HCEC 1CT (cell line): ENCODE measurements around the gene ST8SIA4.
A peak's percentile ranks its signal among the peaks of the same experiment; 100 is the strongest.
"Not testable (repeated sequence)": the region's sequence is repeated elsewhere in the genome, so short reads cannot be mapped to it uniquely, and the experiment has no call there.

ENCODE experiments used
- DNase-seq: peaks from one replicate; pipeline ENCODE4 v3.0.0-alpha.2; 2017

ST8SIA4 gene

DNA sequence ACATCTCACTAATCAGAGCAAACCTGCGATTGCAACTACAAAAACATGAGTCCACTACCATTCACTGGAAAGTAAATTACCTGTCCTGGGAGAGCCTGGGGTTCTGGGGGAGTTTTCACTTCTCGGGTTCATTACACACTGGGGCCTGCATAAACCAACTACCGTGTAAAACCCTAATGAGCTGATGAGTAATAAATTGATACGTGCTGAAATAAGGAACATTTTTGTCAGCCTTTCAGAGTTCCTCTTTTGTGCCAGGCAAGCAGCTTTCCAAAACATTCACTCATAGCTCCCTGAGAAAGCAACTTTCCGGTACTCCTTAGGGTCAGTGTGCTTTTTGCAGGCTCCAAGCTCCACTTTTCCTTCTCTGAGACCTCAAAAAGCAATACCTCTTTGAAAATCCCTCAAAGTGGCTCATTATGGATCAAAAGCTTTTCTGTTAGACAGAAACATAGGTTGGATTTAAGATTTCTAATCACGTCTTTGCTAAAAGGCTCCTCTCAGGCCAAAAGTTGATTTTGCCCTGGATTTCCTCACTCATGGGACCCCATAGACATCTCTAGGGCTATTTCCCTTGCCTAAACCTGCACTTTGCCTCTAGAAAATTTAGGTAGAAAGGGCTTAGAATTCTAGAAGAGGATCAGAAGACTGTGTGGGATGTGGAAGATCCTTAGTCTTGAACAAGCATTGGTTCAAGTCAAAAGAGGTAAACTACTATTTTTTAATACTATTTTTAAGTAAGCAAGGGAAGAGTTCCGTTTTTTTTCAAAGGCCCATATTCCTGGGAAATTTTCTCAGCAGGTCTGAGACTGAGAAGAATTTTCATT is 74.8 kb downstream of the ST8SIA4 start:
- no peak for DNase-seq

DNA sequence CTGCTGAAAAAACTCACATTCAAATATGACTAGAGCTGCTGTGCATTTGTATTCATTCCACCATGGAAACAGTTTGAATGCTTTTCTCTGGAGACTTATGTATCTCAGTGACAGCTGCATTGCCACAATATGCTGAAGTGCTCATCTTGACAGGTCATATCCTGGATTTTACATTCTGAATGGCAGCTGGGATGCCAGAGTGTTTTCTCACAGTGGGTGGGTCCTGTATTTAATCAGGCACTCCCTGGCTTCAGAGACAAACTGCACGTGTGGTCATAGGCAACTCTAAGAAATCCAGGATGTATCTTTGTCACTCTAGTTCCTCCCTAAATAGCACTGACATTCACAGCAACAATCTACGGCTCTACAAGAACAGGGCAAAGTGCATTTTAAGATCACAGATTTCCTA is 75.6 kb downstream of the ST8SIA4 start:
- peak; percentile 34 for DNase-seq

DNA sequence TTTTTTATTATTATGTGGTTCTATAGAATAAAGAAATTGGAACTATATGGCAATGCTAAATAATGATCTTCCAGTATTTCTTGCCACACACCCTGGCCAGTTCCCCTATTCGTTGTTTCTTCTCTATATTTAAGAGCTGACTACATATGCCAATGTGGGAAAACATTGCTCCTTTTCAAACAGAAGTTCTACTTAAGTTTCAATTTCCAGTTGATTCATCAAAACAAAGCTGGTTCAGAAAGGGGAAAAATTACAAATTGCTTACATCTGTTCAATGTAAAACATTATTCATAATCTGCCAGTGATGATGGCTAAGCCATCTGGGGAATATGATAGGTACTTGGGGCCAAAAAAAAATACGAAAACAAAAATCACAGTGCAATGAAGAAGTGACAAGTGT is 76.9 kb downstream of the ST8SIA4 start:
- no peak for DNase-seq

DNA sequence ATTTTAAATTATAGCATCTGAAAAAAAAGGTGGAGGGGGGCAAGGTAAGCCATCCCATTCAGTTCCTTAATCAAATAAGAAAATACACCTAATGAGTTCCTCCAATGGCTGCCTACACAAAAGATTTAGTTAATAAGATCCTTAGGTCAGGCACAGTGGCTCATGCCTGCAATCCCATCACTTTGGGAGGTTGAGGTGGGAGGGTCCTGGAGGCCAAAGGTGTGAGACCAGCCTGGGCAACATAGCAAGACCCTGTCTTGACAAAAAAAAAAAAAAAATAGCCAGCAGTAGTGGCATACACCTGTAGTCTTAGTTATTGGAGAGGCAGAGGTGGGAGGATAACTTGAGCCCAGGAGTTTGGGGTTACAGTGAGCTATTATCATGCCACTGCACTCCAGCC is 78.4 kb downstream of the ST8SIA4 start:
- DNase-seq: no peak

DNA sequence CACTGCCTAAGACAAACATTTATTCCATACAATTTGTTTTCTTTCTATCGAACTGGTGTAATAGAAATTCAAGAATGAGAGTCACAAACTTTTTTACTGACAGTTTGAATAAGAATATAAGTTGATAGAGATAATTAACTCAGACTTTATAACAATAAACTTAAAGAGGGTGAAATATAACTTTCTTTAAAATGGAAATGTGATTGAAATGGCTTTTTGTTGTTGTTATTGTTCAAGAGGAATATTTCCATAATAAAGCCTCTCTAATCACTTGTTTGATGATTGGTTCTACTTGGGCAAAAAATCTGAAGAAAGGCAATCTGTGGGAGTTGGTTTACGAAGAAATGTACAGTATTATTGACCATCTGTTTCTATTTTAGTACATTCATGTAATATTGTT is 79.3 kb downstream of the ST8SIA4 start:
- no peak for DNase-seq

DNA sequence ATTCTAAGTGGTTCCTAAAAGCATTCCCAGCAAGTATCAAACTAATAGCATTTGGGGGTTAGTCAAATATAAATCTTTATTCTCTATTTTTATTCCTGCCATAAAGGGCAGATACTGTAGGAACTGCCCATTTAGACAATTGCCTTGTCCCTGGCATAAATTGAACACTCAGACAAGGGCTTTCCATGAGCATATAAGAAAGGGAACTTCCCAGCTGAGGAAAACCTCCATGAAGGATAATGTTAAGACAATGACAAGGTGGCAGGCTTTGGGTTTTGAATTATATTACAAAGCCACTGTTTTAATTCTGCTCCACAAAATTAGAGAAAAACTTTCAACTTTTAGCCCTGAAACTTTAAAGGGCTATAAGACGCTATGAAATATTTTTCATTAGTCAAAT is 81.3 kb downstream of the ST8SIA4 start:
- DNase-seq: no peak

DNA sequence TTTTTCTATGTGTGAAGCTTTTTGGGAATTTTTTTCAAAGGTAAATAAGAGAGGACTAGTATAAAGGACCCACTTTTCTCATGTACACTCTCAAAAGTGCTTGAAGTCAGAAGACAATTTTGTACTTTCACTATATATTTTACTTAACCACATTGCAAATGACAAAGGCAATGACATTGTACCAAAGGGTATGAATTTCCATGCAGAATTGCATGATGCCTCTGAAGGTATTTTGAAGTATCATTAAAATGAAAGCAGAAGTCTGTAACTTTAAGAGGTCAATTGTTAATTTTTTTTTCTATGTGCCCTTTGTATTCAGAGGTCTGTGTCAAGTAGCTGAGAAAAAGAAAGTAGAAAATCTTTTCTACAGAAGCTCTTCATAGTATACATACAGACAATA is 84.7 kb downstream of the ST8SIA4 start:
- DNase-seq: no peak

DNA sequence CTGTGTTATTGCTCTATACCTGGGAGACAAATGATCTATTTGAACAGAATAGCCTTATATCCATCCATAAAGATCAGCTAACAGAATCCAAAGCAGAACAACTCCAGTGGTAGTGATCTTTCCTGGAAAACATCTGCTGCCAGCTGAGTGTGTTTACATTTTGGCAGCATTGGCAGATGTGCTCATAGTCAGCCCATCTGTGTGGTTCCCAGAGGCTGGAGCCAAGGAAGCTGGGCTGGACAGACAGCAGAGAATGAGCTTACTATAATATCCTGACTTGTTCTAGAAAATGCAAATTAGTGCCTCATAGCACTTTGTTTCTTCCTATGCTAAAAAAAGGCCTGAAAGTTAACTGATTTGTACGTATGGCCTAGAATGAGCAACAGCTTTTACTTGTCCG is 99.7 kb downstream of the ST8SIA4 start:
- peak; percentile 24 for DNase-seq

DNA sequence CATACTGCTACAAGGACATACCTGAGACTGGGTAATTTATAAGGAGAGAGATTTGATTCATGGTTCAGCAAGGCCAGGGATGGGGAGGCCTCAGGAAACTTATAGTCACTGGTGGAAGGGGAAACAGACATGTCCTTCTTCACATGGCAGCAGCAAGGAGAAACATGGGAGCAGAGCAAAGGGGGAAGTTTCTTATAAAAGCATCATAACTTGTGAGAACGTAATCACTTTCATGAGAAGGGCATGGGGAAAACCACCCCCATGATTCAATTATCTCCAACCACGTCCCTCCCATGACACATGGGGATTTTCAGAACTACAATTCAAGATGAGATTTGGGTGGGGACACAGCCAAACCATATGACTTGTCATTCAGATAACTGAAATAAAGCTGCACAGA is 100.9 kb downstream of the ST8SIA4 start:
- DNase-seq: no peak

DNA sequence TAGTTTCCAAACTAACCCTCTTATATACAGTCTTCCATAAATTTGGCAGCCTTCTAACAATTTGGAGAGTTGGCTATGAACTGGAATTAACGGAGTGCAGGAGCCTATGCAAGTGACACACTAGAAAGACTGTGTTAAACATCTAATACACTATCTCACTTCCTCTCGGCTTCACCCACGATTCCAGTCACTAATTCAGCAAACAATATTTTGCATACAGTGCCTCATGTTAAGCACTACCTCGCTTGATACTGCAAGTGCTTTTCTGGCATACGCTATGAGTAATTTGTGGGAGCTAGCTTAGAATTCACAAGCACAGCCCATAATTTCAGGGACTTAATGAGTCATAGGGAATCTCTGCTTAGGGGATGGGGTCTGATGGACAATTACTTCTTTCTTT is 102.5 kb downstream of the ST8SIA4 start:
- no peak for DNase-seq

DNA sequence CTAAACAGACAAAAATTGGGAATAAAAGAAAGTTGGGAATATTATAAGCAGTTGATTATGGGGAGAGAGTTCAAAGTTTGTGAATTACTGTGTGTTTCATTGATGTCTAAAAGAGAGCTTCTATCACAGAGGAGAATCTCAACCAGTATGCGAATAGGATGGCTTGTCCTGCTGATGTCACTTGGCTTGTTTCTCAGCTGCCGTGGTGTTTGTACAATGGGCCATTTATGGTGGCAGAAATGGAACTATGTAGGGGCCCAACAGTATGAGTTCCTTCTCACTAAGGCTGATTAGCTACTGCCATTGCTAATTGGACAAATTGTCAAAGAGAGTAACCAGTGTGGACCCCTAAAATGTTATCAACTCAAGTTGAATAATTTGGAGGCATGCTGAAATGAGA is 103.9 kb downstream of the ST8SIA4 start:
- no peak for DNase-seq

DNA sequence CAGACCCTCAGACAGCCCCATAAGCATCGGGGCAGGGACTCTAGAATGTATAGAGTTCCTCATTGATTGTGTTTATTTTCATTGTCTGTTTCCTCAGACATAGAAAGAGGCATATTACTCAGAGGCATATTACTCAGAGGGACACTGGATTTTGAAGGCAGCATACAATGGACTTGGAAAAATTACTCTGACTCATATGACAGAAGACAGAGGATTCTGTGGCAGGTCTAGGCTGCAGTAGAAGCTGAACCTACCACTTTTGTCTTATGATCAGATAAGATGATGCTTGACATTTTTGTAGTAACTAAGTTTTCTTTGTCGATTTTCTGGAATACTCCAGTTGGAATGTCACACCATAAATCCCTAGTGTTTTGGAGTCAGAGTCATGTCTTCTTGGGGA is 105.2 kb downstream of the ST8SIA4 start:
- peak; percentile 41 for DNase-seq

DNA sequence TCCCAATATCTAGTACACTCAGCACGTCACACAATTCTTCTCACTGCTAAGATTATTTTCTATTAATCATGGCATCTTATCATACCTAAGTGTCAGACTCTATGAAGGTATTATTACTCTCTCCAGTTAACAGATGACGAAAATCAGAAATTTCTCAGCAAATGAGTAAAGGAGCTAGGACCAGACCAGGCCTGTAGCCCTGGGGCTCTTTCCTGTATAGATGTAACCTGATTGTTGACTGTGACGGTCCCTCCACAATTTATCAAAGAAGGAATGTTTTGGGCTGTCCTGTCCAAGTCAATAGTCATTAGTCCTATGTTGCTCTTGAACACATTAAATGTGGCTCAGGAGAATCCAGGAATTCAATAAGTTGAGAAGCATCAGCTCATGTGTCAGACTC is 106.2 kb downstream of the ST8SIA4 start:
- DNase-seq: no peak

DNA sequence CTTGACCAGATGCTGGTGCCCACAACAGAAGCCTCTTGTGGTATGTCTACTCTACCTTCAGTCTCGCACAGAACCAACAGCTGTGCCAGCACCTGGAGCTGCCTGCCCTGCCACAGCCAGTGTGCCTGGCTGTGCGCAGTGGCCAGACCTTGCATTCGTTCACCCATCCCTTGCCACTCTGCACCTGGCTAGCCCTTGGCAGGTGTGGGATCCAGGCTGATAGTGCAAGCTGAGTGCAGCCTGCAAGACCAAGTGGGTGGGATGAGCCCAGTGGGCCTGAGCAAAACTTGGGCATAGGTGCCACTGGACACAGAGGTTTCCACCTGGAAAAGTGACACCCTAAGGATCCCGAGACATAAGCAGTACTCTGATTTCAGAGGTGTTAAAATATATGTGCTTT is 108.2 kb downstream of the ST8SIA4 start:
- no peak for DNase-seq

DNA sequence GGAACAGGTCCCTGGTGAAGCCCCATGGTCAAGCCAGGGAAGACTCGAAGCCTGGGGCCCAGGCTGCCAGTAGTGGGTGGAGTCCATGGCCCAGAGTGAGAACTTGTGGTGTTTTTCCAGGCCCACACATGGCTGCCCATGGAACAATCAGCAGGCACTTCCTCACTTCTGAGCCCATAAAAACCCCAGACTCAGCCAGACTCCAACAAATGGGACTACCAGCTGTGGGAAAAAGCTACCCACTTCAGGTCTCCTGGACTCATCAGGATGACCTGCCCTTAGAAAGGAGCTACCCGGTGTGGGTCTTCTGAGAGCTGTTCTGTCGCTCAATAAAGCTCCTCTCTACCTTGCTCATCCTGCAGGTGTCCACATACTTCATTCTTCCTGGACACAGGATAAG is 108.9 kb downstream of the ST8SIA4 start:
- DNase-seq: no peak

DNA sequence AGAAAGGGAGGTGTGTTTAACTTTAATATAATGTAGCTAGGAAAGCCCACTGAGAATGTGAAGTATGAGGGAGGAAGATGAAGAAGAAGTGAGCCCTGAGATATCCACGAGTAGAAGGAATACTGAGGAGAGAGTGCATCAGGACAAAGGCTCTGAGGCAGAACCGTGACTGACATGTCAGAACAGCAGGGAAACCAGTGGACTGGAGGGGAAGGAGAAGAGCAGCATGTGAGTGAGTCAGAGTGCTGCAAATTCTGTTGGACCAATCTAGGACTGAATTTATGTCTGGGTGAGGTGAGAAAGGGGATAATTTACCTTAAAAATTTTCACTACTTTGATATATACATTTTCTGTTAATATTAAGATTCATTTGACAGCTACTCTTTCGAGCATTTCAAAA is 110.3 kb downstream of the ST8SIA4 start:
- DNase-seq: no peak

DNA sequence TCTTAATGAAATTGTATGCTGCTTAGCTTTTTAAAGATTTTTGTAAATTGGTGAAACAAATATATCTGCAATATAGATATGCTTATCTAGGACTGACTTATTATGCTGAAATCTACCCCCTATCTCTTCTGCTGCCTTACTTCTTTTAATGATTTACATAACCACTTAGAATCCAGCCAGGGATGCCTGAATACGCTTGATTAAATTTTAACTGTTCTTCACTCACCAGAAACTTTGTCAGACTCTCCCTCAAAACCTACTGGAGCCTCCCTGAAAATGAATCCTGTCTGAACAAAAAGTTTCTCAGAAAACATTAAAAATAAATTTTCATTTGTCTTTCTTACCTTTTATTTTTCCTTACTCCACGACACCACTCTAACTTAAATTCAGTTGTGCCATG is 111.7 kb downstream of the ST8SIA4 start:
- DNase-seq: no peak

DNA sequence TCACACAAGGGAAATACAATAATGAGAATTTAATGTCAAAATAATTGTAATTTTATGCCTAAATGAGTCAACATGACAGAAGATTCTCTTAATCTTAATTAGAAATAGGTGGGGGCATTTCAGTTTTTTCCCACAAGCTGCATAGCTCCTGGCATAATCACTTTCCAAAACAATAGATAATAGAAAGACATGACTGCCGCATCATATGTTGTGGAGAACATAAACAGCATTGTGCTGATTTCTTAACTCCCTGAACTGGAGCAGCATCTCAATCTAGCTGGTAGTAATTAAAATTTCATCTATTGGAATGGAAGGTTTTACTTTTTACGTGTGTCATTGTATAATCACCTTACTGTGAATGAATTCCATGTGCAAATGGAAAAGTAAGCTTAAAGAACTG is 112.1 kb downstream of the ST8SIA4 start:
- no peak for DNase-seq

DNA sequence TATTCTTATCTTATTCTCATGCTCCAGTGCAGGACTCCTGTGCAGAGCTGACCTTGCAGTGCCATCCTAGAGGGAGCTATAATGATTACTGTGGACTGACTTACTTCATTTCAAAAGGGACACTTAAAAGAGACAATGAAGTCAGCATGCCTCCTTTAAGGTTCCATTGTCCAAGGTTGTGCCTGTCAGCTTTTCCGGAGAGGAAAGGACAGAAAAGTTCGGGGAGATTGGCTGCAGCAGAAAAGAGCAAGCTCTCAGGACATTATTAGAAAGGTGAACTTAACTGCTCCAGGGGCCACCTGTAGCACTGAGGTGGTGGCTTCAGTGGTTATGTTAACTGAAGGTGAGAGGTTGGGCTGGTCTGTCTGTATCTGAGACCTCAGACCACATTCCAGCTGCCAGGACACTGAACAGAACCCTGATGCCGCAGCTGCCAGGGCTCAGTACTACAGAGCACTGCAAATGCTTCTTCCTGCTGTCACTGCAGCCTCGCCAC is 112.9 kb downstream of the ST8SIA4 start:
- peak; percentile 28 for DNase-seq

DNA sequence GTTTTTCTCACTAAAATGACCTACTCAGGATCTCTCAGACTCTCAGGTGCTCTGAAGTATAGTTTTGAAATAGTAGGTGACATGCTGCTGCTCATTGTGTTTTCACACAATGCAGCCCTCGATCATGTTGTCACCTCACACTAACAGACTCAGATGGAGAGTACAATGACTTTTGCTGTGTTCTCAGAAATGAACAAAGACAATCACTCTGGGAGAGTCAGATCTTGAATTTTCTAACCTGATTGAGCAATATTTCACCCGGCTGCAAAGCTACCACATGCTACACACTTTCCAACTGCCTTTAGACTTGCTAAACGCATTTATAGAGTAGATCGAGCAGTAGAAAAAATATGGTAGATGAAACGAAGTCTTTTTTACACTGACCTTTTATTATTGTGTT is 113.4 kb downstream of the ST8SIA4 start:
- no peak for DNase-seq

DNA sequence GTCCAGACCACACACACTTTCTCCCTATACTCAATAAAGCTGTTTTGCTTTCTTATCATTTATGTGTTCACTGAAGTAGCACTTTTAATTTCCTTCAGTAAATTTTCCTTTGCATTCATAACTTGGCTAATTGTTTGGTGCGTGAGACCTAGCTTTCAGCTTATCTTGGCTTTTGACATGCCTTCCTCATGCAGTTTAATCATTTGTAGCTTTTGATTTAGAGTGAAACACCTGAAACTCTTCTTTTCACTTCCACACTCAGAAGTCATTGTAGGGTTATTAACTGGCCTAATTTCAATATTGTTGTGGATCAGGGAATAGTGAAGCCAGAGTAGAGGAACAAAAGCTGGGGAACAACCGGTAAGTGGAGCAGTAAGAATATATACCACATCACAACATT is 114.7 kb downstream of the ST8SIA4 start:
- DNase-seq: no peak

DNA sequence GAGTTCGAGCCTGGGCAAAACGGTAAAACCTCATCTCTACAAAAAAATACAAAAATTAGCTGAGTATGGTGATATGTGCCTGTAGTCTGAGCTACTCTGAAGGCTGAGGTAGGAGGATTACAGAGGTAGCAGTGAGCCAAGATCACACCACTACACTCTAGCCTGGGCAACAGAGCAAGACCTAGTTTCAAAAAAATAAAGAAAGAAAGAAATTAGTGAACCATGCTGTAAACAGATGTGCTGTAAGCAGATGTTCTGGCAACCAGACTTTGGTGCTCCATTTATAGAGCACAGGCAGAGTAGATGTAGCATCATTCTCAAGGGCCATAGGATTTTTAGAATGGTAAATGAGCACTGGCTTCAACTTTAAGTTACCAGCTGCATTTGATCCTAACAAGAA is 115.4 kb downstream of the ST8SIA4 start:
- DNase-seq: no peak

DNA sequence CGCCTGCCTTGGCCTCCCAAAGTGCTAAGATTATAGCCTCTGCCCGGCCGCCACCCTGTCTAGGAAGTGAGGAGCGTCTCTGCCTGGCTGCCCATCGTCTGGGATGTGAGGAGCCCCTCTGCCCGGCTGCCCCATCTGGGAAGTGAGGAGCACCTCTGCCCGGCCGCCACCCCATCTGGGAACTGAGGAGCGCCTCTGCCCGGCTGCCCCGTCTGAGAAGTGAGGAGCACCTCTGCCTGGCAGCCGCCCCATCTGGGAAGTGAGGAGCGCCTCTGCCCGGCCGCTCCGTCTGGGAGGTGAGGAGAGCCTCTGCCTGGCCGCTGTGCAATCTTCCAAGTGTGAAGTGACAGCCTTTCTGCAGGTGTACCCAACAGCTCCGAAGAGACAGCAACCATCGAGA is 117.5 kb downstream of the ST8SIA4 start:
- not testable (repeated sequence) for DNase-seq

DNA sequence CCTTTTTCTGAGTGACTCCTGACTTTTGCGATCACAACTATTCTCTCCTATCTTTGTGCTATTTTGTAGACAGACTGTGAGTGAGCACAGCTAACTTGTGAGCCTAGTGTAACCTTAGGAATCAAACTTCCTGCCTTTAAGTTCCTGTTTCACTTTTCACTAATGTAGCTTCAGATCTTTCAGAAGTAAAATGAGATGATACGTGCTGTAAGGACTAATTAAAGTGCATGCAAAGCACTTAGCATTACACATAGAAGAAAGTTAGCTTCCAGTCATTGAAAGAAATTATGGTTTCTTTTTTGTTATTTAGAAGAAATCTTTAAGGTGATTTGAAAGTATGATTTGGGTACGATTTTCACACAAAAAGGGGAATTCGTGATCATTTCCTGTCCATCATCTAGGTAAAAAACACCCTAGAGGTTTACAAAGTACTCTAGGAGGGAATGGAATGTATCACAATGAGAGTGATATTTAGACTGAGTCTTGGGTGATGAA is 122.7 kb downstream of the ST8SIA4 start:
- DNase-seq: no peak
